GM21381 (cell line): ENCODE measurements around the gene SLC44A5.
"Not testable (repeated sequence)": the region's sequence is repeated elsewhere in the genome, so short reads cannot be mapped to it uniquely, and the experiment has no call there.

ENCODE experiments used
- ATAC-seq: cut with Tn5 transposase; IDR thresholded peaks from one replicate; pipeline ENCODE4 v1.9.1; 2021; ENCODE audit warnings: mild to moderate bottlenecking, moderate library complexity; ENCODE audit not compliant: unreplicated experiment

SLC44A5 gene

GRCh38 chr1:75305061-75305460, 305.9 kb downstream of the SLC44A5 start:
- ATAC-seq, result no peak

GRCh38 chr1:75293270-75293669, 317.6 kb downstream of the SLC44A5 start:
- no peak for ATAC-seq

GRCh38 chr1:75292013-75292412, 318.9 kb downstream of the SLC44A5 start:
- no peak for ATAC-seq

- ATAC-seq, result no peak
Observed at GRCh38 chr1:75276385-75276784, 334.5 kb downstream of the SLC44A5 start.

- ATAC-seq, result no peak
Observed at GRCh38 chr1:75275631-75276030, 335.3 kb downstream of the SLC44A5 start.

GRCh38 chr1:75274920-75275506, 335.9 kb downstream of the SLC44A5 start:
- ATAC-seq, result no peak

- no peak for ATAC-seq
Observed at GRCh38 chr1:75273110-75273509, 337.8 kb downstream of the SLC44A5 start.

- peak; percentile 86 for ATAC-seq
Observed at GRCh38 chr1:75265792-75266191, 345.1 kb downstream of the SLC44A5 start.

GRCh38 chr1:75264112-75264511, 346.8 kb downstream of the SLC44A5 start:
- no peak for ATAC-seq

- not testable (repeated sequence) for ATAC-seq
Observed at GRCh38 chr1:75263616-75264015, 347.3 kb downstream of the SLC44A5 start.

- ATAC-seq, result not testable (repeated sequence)
Observed at GRCh38 chr1:75261946-75262345, 349.0 kb downstream of the SLC44A5 start.

GRCh38 chr1:75258351-75258750, 352.6 kb downstream of the SLC44A5 start:
- ATAC-seq, result no peak

GRCh38 chr1:75257424-75257823, 353.5 kb downstream of the SLC44A5 start:
- no peak for ATAC-seq

GRCh38 chr1:75250114-75250513, 360.8 kb downstream of the SLC44A5 start:
- ATAC-seq, result not testable (repeated sequence)

- no peak for ATAC-seq
Observed at GRCh38 chr1:75245239-75245638, 365.7 kb downstream of the SLC44A5 start.

GRCh38 chr1:75243124-75243523, 367.8 kb downstream of the SLC44A5 start:
- no peak for ATAC-seq

- ATAC-seq, result no peak
Observed at GRCh38 chr1:75237316-75237715, 373.6 kb downstream of the SLC44A5 start.

- ATAC-seq, result no peak
Observed at GRCh38 chr1:75234562-75234961, 376.4 kb downstream of the SLC44A5 start.

GRCh38 chr1:75233302-75233929, 377.5 kb downstream of the SLC44A5 start:
- ATAC-seq, result peak; percentile 96

GRCh38 chr1:75220072-75220471, 390.8 kb downstream of the SLC44A5 start:
- no peak for ATAC-seq

- ATAC-seq, result no peak
Observed at GRCh38 chr1:75214017-75214416, 396.9 kb downstream of the SLC44A5 start.

GRCh38 chr1:75211648-75212047, 399.3 kb downstream of the SLC44A5 start:
- no peak for ATAC-seq

- ATAC-seq, result no peak
Observed at GRCh38 chr1:75208862-75209261, 402.1 kb downstream of the SLC44A5 start.
